HCT116 (cell line): Measurements from ENCODE around the gene GPR39.

Experiments used
- ATF3 ChIP-seq: IDR thresholded peaks from 2 replicates; pipeline ENCODE4 v1.6.1; 2012
- CTCF ChIP-seq, 3 experiments: fragments of 200-600 bp in 1 of 3; sonication (generic) in 1 of 3; IDR thresholded peaks in 2 of 3; conservative IDR thresholded peaks in 1 of 3; 2 replicates each; pipeline ENCODE4 v1.5.1; 2012 to 2017; ENCODE audit warnings: low read depth in 2 of 3, low read length in 2 of 3, antibody characterized with exemption in 1 of 3, borderline replicate concordance in 1 of 3, control low read depth in 1 of 3, mild to moderate bottlenecking in 1 of 3, mixed read lengths in 1 of 3, mixed run types in 1 of 3, moderate library complexity in 1 of 3; ENCODE audit not compliant: insufficient read depth in 1 of 3
- EGR1 ChIP-seq: IDR thresholded peaks from 2 replicates; pipeline ENCODE4 v1.6.1; 2012; ENCODE audit warnings: low read depth
- EZH2 ChIP-seq: fragments of 200-600 bp; sonication (generic); IDR thresholded peaks from 2 replicates; pipeline ENCODE4 v1.6.1; 2017; ENCODE audit warnings: antibody characterized with exemption, mixed run types
- EZH2phosphoT487 ChIP-seq: fragments of 200-600 bp; IDR thresholded peaks from 2 replicates; pipeline ENCODE4 v1.6.1; 2018; ENCODE audit warnings: antibody characterized with exemption, borderline replicate concordance
- FOSL1 ChIP-seq: IDR thresholded peaks from 2 replicates; pipeline ENCODE4 v1.6.1; 2012; ENCODE audit warnings: low read depth
- MAX ChIP-seq: IDR thresholded peaks from 2 replicates; pipeline ENCODE4 v1.6.1; 2012
- POLR2A ChIP-seq: IDR thresholded peaks from 2 replicates; pipeline ENCODE4 v1.7.0; 2011; ENCODE audit warnings: borderline replicate concordance; ENCODE audit not compliant: insufficient read depth, insufficient read length; ENCODE audit errors: extremely low read depth
- POLR2AphosphoS5 ChIP-seq: IDR thresholded peaks from 2 replicates; pipeline ENCODE4 v1.6.1; 2011; ENCODE audit warnings: mild to moderate bottlenecking, low read depth, low read length, moderate library complexity
- REST ChIP-seq: IDR thresholded peaks from 2 replicates; pipeline ENCODE4 v1.6.1; 2012; ENCODE audit warnings: low read depth
- TCF7L2 ChIP-seq: IDR thresholded peaks from 2 replicates; pipeline ENCODE4 v1.7.0; 2011; ENCODE audit warnings: borderline replicate concordance, inconsistent platforms; ENCODE audit not compliant: insufficient read depth, insufficient read length; ENCODE audit errors: extremely low read depth
- ZBTB33 ChIP-seq: IDR thresholded peaks from 2 replicates; pipeline ENCODE4 v1.6.1; 2011; ENCODE audit warnings: mild to moderate bottlenecking, low read length, moderate library complexity; ENCODE audit not compliant: insufficient replicate concordance; ENCODE audit errors: extremely low read depth
- ZNF274 ChIP-seq: fragments of 200-500 bp; sonication (Bioruptor generic); IDR thresholded peaks from 2 replicates; pipeline ENCODE4 v1.6.1; 2014; ENCODE audit warnings: mild to moderate bottlenecking, low read depth, low read length, inconsistent platforms

- TF ChIP-seq REST (no peak), TCF7L2 (no peak), CTCF (IDR thresholded peaks at IDR 0.05 in 2 of 3, conservative IDR thresholded peaks at IDR 0.05 in 1 of 3; ENCODE audit: borderline replicate concordance in 1 of 3, insufficient read depth in 1 of 3, low read depth in 2 of 3, low read length in 2 of 3) (no peak), ATF3 (no peak), MAX (no peak), POLR2A (no peak), EZH2 (no peak), FOSL1 (no peak), EZH2phosphoT487 (no peak), POLR2AphosphoS5 (no peak), ZNF274 (no peak), ZBTB33 (no peak), EGR1 (no peak)
Observed at GRCh38 chr2:132559921-132560320, 143.3 kb downstream of the GPR39 start.
